Esophagus muscularis mucosa (tissue), 4 donors: ENCODE results near the gene RAB3IP. TPM values are rescaled to one million over a fixed set of nuclear protein-coding genes. Genes with fewer than 3 reads are reported as not detected.

Experiments
- DNase-seq: peaks from one replicate; pipeline ENCODE4 v3.0.0-alpha.2; 2017; ENCODE audit errors: extremely low spot score
- H3K27ac ChIP-seq, 4 donors: fragments of 200-600 bp; sonication (generic); replicated peaks in 1 of 4; 1 replicate in 3 of 4; 2 replicates in 1 of 4; pipeline ENCODE4 v1.5.1; 2016 to 2019; ENCODE audit warnings: mild to moderate bottlenecking in 1 of 4
- H3K27me3 ChIP-seq, 4 donors: fragments of 200-600 bp; sonication (generic); one replicate each; pipeline versions ENCODE4 v1.5.1 to v1.6.0; 2016 to 2019
- H3K36me3 ChIP-seq, 4 donors: fragments of 200-600 bp; sonication (generic); one replicate each; pipeline ENCODE4 v1.5.1; 2016 to 2019
- H3K4me1 ChIP-seq, 4 donors: fragments of 200-600 bp; sonication (generic); one replicate each; pipeline ENCODE4 v1.5.1; 2016 to 2019
- H3K4me3 ChIP-seq, 4 donors: fragments of 200-600 bp; sonication (generic); 1 replicate in 2 of 4; 2 replicates in 2 of 4; pipeline ENCODE4 v1.5.1; 2016 to 2019; ENCODE audit warnings: mild to moderate bottlenecking in 4 of 4, moderate library complexity in 1 of 4
- H3K9me3 ChIP-seq, 4 donors: fragments of 200-600 bp; sonication (generic); 1 replicate in 3 of 4; 2 replicates in 1 of 4; pipeline ENCODE4 v1.5.1; 2016 to 2019
- CTCF ChIP-seq, 3 experiments: fragments of 200-600 bp in 2 of 3; fragments of 450-650 bp in 1 of 3; sonication (generic) in 2 of 3; IDR thresholded peaks; one replicate each; pipeline ENCODE4 v1.5.1; 2017 to 2019; ENCODE audit warnings: antibody characterized with exemption in 3 of 3, mild to moderate bottlenecking in 2 of 3, moderate library complexity in 1 of 3
- EP300 ChIP-seq: sonication (generic); formaldehyde crosslinking; IDR thresholded peaks from one replicate; pipeline ENCODE4 v1.6.1; 2017; ENCODE audit warnings: antibody characterized with exemption
- POLR2A ChIP-seq: fragments of 450-650 bp; IDR thresholded peaks from one replicate; pipeline ENCODE4 v1.6.1; 2017; ENCODE audit warnings: antibody characterized with exemption, moderate library complexity, mild to moderate bottlenecking, low read depth
- POLR2AphosphoS5 ChIP-seq, 2 donors: sonication (generic); formaldehyde crosslinking; IDR thresholded peaks; one replicate each; pipeline ENCODE4 v1.6.1; 2017; ENCODE audit warnings: antibody characterized with exemption in 2 of 2
- WGBS: methylation state at CpG from one replicate; pipeline ENCODE4 v1.1.5; 2018; 5-methylcytosine and 5-hydroxymethylcytosine counted together
- intact Hi-C: fragments of 100-400 bp; cut with DNase I; formaldehyde crosslinking; loops from one replicate; pipeline ENCODE4 v1.15.1; 2023
- total RNA-seq, 4 donors: library from RNA; depleted of rRNA; stranded (reverse); fragments of >200 nt; gene quantifications; one replicate each; pipeline versions ENCODE4 v1.1.0 to v1.2.1, GENCODE V29; 2016

RAB3IP gene
- total RNA-seq, 4 donors from 2014 or later, result 8.2 to 18.5 (median 11.2) TPM

DNA sequence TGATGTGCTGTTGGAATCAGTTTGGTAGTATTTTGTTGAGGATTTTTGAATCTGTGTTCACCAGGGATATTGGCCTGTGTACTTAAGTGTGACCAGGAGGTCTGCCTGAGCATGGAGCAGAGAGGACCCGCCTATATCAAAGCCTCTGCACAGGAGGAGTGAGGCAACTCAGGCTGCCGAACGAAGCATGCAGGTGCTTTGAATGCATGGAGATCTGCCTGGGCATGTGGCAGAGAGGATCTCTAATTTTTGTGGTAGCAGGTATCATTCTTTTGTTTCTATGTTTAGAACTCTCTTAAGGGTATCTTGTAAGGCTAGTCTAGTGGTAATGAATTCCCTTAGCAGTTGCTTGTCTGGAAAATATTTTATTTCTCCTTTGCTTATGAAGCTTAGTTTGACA is 26.9 kb downstream of the RAB3IP start:
- DNase-seq, result no peak
- Histone ChIP-seq H3K9me3 (peaks cover 0 to 34% (median 23%) of the 10 kb centered on the region in 4 donors), H3K27me3 (no peaks in the 10 kb centered on the region), H3K4me1 (no peaks in the 10 kb centered on the region), H3K27ac (no peak overlapping the region), H3K4me3 (no peak overlapping the region), H3K36me3 (peaks cover 0 to 18% (median 14%) of the 10 kb centered on the region in 4 donors)
- 95% methylated on average over 3 of the region's 3 CpGs for WGBS
- intact Hi-C loops, result no loop called here
- no peak for TF ChIP-seq POLR2A
- TF ChIP-seq POLR2AphosphoS5 (IDR thresholded peaks at IDR 0.05), result no peak
- TF ChIP-seq EP300, result no peak
- no peak for TF ChIP-seq CTCF (IDR thresholded peaks at IDR 0.05)

- 97% methylated on average over 6 of the region's 6 CpGs for WGBS
- Histone ChIP-seq H3K9me3 (peaks cover 0 to 33% (median 22%) of the 10 kb centered on the region in 4 donors), H3K4me3 (no peak overlapping the region), H3K4me1 (no peaks in the 10 kb centered on the region), H3K27me3 (no peaks in the 10 kb centered on the region), H3K27ac (no peak overlapping the region), H3K36me3 (peaks cover 0 to 18% (median 14%) of the 10 kb centered on the region in 4 donors)
- intact Hi-C loops, result no loop called here
- no peak for TF ChIP-seq POLR2AphosphoS5 (IDR thresholded peaks at IDR 0.05)
- TF ChIP-seq POLR2A, result no peak
- TF ChIP-seq EP300, result no peak
- TF ChIP-seq CTCF (IDR thresholded peaks at IDR 0.05), result no peak
- no peak for DNase-seq
Observed at GRCh38 chr12:69766260-69766659, 27.6 kb downstream of the RAB3IP start.

- 59% methylated on average over 7 of the region's 7 CpGs for WGBS
- intact Hi-C loops, result no loop called here
- Histone ChIP-seq H3K4me3 (no peak overlapping the region), H3K4me1 (no peaks in the 10 kb centered on the region), H3K36me3 (no peaks in the 10 kb centered on the region), H3K27me3 (no peaks in the 10 kb centered on the region), H3K27ac (no peak overlapping the region), H3K9me3 (peaks cover 0 to 7% (median 0%) of the 10 kb centered on the region in 4 donors)
- TF ChIP-seq CTCF (IDR thresholded peaks at IDR 0.05), result no peak
- no peak for TF ChIP-seq EP300
- TF ChIP-seq POLR2AphosphoS5 (IDR thresholded peaks at IDR 0.05), result no peak
- no peak for TF ChIP-seq POLR2A
- no peak for DNase-seq
Observed at GRCh38 chr12:69779928-69780327, 41.3 kb downstream of the RAB3IP start.

DNA sequence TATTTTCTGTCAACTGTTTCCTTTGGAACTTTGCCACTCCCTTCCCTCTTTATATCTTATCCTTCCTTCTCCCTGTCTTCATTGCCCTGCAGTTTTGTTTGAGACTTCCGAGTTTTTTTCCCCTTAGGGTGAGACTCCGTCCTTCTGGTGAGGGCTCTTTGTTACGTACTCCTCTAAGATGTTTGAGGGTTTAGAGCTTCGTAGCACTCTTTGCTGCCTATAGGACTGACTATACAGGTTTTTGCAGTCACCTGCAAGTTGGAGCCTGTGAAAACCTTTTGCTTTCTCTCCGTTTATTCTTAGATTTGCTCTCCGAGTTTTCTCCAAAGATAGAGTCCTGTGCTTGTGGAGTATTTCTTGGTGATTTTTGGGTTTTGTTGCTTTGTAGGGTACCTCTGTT is 44.7 kb downstream of the RAB3IP start:
- H3K4me3 ChIP-seq, result no peak overlapping the region
- intact Hi-C loops, result no loop called here
- H3K27me3 ChIP-seq, result no peaks in the 10 kb centered on the region
- no peaks in the 10 kb centered on the region for H3K4me1 ChIP-seq
- peaks cover 0 to 3% (median 0%) of the 10 kb centered on the region in 4 donors for H3K36me3 ChIP-seq
- peaks cover 0 to 7% (median 0%) of the 10 kb centered on the region in 4 donors for H3K9me3 ChIP-seq
- H3K27ac ChIP-seq, result no peak overlapping the region
- DNase-seq, result no peak
- no peak for TF ChIP-seq POLR2AphosphoS5 (IDR thresholded peaks at IDR 0.05)
- TF ChIP-seq EP300, result no peak
- TF ChIP-seq POLR2A, result no peak
- TF ChIP-seq CTCF (IDR thresholded peaks at IDR 0.05), result no peak
- 93% methylated on average over 6 of the region's 6 CpGs for WGBS

GRCh38 chr12:69789351-69789750 is 50.7 kb downstream of the RAB3IP start:
- no peaks in the 10 kb centered on the region for H3K4me1 ChIP-seq
- H3K27me3 ChIP-seq, result no peaks in the 10 kb centered on the region
- no peak for DNase-seq
- intact Hi-C loops, result no loop called here
- peaks cover 0 to 31% (median 22%) of the 10 kb centered on the region in 4 donors for H3K9me3 ChIP-seq
- no peak overlapping the region for H3K4me3 ChIP-seq
- no peak overlapping the region for H3K27ac ChIP-seq
- TF ChIP-seq POLR2AphosphoS5 (IDR thresholded peaks at IDR 0.05) (no peak), EP300 (no peak), POLR2A (no peak), CTCF (IDR thresholded peaks at IDR 0.05) (no peak)
- H3K36me3 ChIP-seq, result peaks cover 0 to 3% (median 0%) of the 10 kb centered on the region in 4 donors
